RPMI8226 (cell line): ENCODE results near the gene SPRYD3.
A peak's percentile ranks its signal among the peaks of the same experiment; 100 is the strongest.

Experiments
- DNase-seq: peaks from one replicate; pipeline ENCODE4 v3.0.0-alpha.2; 2015

SPRYD3 gene

GRCh38 chr12:53062011-53062961, 16.9 kb downstream of the SPRYD3 start:
- no peak for DNase-seq

- peak; percentile 93 for DNase-seq
Measured at GRCh38 chr12:53061404-53062010, 17.7 kb downstream of the SPRYD3 start.

- DNase-seq = peak; percentile 82
Measured at GRCh38 chr12:53060721-53061276, 18.4 kb downstream of the SPRYD3 start.

GRCh38 chr12:53060064-53060720, 19.0 kb downstream of the SPRYD3 start:
- no peak for DNase-seq

GRCh38 chr12:53059434-53060063, 19.6 kb downstream of the SPRYD3 start:
- DNase-seq = no peak

GRCh38 chr12:53058674-53059433, 20.3 kb downstream of the SPRYD3 start:
- no peak for DNase-seq

GRCh38 chr12:53057816-53058500, 21.2 kb downstream of the SPRYD3 start:
- DNase-seq = no peak

- no peak for DNase-seq
Measured at GRCh38 chr12:53056901-53057300, 22.3 kb downstream of the SPRYD3 start.

GRCh38 chr12:53056296-53056695, 22.9 kb downstream of the SPRYD3 start:
- no peak for DNase-seq

- no peak for DNase-seq
Measured at GRCh38 chr12:53055471-53056266, 23.5 kb downstream of the SPRYD3 start.

- peak; percentile 97 for DNase-seq
Measured at GRCh38 chr12:53054112-53054878, 24.9 kb downstream of the SPRYD3 start.

GRCh38 chr12:53053218-53054111, 25.7 kb downstream of the SPRYD3 start:
- peak; percentile 87 for DNase-seq

- DNase-seq = peak; percentile 44
Measured at GRCh38 chr12:53052419-53053217, 26.6 kb downstream of the SPRYD3 start.

GRCh38 chr12:53051881-53052412, 27.2 kb downstream of the SPRYD3 start:
- no peak for DNase-seq

- no peak for DNase-seq
Measured at GRCh38 chr12:53051058-53051880, 27.9 kb downstream of the SPRYD3 start.

GRCh38 chr12:53050426-53051057, 28.6 kb downstream of the SPRYD3 start:
- DNase-seq = no peak
